ENCODE data around the gene DPAGT1.
A peak's percentile ranks its signal among the peaks of the same experiment; 100 is the strongest.

GRCh38 chr11:119093942-119094815, 7.5 kb downstream of the DPAGT1 start:
- TF ChIP-seq POLR2AphosphoS5 (IDR thresholded peaks at IDR 0.05) (peak in 2 of 4 donors; percentile 4 to 13), POLR2A (IDR thresholded peaks at IDR 0.05) (no peak), EP300 (IDR thresholded peaks at IDR 0.05) (no peak)
- TF ChIP-seq, protein P1, sequence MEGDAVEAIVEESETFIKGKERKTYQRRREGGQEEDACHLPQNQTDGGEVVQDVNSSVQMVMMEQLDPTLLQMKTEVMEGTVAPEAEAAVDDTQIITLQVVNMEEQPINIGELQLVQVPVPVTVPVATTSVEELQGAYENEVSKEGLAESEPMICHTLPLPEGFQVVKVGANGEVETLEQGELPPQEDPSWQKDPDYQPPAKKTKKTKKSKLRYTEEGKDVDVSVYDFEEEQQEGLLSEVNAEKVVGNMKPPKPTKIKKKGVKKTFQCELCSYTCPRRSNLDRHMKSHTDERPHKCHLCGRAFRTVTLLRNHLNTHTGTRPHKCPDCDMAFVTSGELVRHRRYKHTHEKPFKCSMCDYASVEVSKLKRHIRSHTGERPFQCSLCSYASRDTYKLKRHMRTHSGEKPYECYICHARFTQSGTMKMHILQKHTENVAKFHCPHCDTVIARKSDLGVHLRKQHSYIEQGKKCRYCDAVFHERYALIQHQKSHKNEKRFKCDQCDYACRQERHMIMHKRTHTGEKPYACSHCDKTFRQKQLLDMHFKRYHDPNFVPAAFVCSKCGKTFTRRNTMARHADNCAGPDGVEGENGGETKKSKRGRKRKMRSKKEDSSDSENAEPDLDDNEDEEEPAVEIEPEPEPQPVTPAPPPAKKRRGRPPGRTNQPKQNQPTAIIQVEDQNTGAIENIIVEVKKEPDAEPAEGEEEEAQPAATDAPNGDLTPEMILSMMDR (IDR thresholded peaks at IDR 0.05), result no peak

All from sigmoid colon (tissue), 4 donors.